Trophoblast cell (in vitro differentiated cells and primary cell): ENCODE measurements around the gene LAMC2.

Experiments used
- DNase-seq, 2 donors: peaks; one replicate each; pipeline ENCODE4 v3.0.0-alpha.2; 2016
- H2AFZ ChIP-seq: 2 replicates; pipeline ENCODE4 v1.6.1; 2013; ENCODE audit warnings: low read length, moderate library complexity, mild to moderate bottlenecking; ENCODE audit not compliant: insufficient read depth, poor library complexity
- H2AK5ac ChIP-seq: 2 replicates; pipeline ENCODE4 v1.6.1; 2013; ENCODE audit warnings: mild to moderate bottlenecking, low read length
- H2BK120ac ChIP-seq: 2 replicates; pipeline ENCODE4 v1.6.1; 2013; ENCODE audit warnings: low read length, mild to moderate bottlenecking, moderate library complexity; ENCODE audit not compliant: insufficient read depth, poor library complexity
- H2BK12ac ChIP-seq: 2 replicates; pipeline ENCODE4 v1.6.1; 2013; ENCODE audit warnings: mild to moderate bottlenecking, low read length, moderate library complexity
- H2BK5ac ChIP-seq: 2 replicates; pipeline ENCODE4 v1.6.1; 2013; ENCODE audit warnings: low read length, low read depth, moderate library complexity, mild to moderate bottlenecking; ENCODE audit not compliant: poor library complexity
- H3K14ac ChIP-seq: 2 replicates; pipeline ENCODE4 v1.6.1; 2013; ENCODE audit warnings: mild to moderate bottlenecking, low read length
- H3K18ac ChIP-seq: 2 replicates; pipeline ENCODE4 v1.6.1; 2013; ENCODE audit warnings: mild to moderate bottlenecking, low read length
- H3K23ac ChIP-seq: 2 replicates; pipeline ENCODE4 v1.6.1; 2013; ENCODE audit warnings: low read length
- H3K27ac ChIP-seq: 2 replicates; pipeline ENCODE4 v1.5.1; 2013; ENCODE audit warnings: low read depth, mild to moderate bottlenecking, inconsistent platforms, low read length, moderate library complexity
- H3K27me3 ChIP-seq: 2 replicates; pipeline ENCODE4 v1.6.1; 2013; ENCODE audit warnings: inconsistent platforms, mild to moderate bottlenecking, low read length, moderate library complexity; ENCODE audit not compliant: insufficient read depth
- H3K36me3 ChIP-seq, 2 experiments: 1 replicate in 1 of 2; 2 replicates in 1 of 2; pipeline ENCODE4 v1.6.1; 2013; ENCODE audit warnings: low read length in 2 of 2, mild to moderate bottlenecking in 2 of 2, moderate library complexity in 1 of 2; ENCODE audit not compliant: insufficient read depth in 2 of 2, control insufficient read depth in 1 of 2
- H3K4ac ChIP-seq: 2 replicates; pipeline ENCODE4 v1.6.1; 2013; ENCODE audit warnings: low read depth, mild to moderate bottlenecking, low read length, moderate library complexity
- H3K4me1 ChIP-seq, 2 experiments: 1 replicate in 1 of 2; 2 replicates in 1 of 2; pipeline ENCODE4 v1.6.1; 2013; ENCODE audit warnings: low read length in 2 of 2, mild to moderate bottlenecking in 2 of 2, moderate library complexity in 1 of 2; ENCODE audit not compliant: insufficient read depth in 2 of 2, control insufficient read depth in 1 of 2
- H3K4me2 ChIP-seq: 2 replicates; pipeline ENCODE4 v1.6.1; 2013; ENCODE audit warnings: inconsistent platforms, mild to moderate bottlenecking, low read length, moderate library complexity
- H3K4me3 ChIP-seq: 2 replicates; pipeline ENCODE4 v1.5.1; 2013; ENCODE audit warnings: mild to moderate bottlenecking, low read depth, low read length, inconsistent platforms
- H3K79me1 ChIP-seq: one replicate; pipeline ENCODE4 v1.6.1; 2013; ENCODE audit warnings: low read length
- H3K79me2 ChIP-seq: 2 replicates; pipeline ENCODE4 v1.6.1; 2013; ENCODE audit warnings: low read length, mild to moderate bottlenecking; ENCODE audit not compliant: control insufficient read depth, insufficient read depth, poor library complexity
- H3K9ac ChIP-seq: 2 replicates; pipeline ENCODE4 v1.6.1; 2013; ENCODE audit warnings: mild to moderate bottlenecking, low read length
- H3K9me3 ChIP-seq: 2 replicates; pipeline ENCODE4 v1.6.1; 2013; ENCODE audit warnings: low read depth, mild to moderate bottlenecking, control low read depth, inconsistent platforms, low read length; ENCODE audit not compliant: insufficient read depth
- H4K12ac ChIP-seq: 2 replicates; pipeline ENCODE4 v1.6.1; 2013; ENCODE audit warnings: low read depth, mild to moderate bottlenecking, low read length, moderate library complexity
- H4K8ac ChIP-seq: 2 replicates; pipeline ENCODE4 v1.6.1; 2013; ENCODE audit warnings: low read depth, mild to moderate bottlenecking, low read length, moderate library complexity
- H4K91ac ChIP-seq: one replicate; pipeline ENCODE4 v1.6.1; 2013; ENCODE audit warnings: low read depth, mild to moderate bottlenecking, low read length, moderate library complexity
- WGBS: extraction: QIAGEN DNeasy Blood & Tissue Kit; methylation state at CpG from one replicate; pipeline ENCODE4 v1.1.7; 2013; ENCODE audit warnings: missing lambda C conversion rate; ENCODE audit not compliant: insufficient read length, insufficient coverage; ENCODE audit errors: extremely low coverage; 5-methylcytosine and 5-hydroxymethylcytosine counted together

LAMC2 gene

GRCh38 chr1:183165456-183165855, 20.6 kb upstream of the LAMC2 start:
- Histone ChIP-seq H2BK120ac (no peak overlapping the region), H3K14ac (no peak overlapping the region), H2BK12ac (no peak overlapping the region), H4K8ac (no peak overlapping the region), H3K4me2 (no peak overlapping the region), H3K9ac (no peak overlapping the region), H3K23ac (no peak overlapping the region), H2AK5ac (no peak overlapping the region), H3K18ac (no peak overlapping the region), H3K9me3 (peaks cover 3% of the 10 kb centered on the region), H2AFZ (no peak overlapping the region), H3K27ac (no peak overlapping the region), H3K79me2 (no peaks in the 10 kb centered on the region), H3K36me3 (no peaks in the 10 kb centered on the region), H3K79me1 (peaks cover 4% of the 10 kb centered on the region), H3K4me3 (no peak overlapping the region), H4K12ac (no peak overlapping the region), H2BK5ac (no peak overlapping the region), H4K91ac (no peak overlapping the region), H3K4ac (no peak overlapping the region), H3K27me3 (no peaks in the 10 kb centered on the region), H3K4me1 (peaks cover 5 to 11% of the 10 kb centered on the region in 2 experiments)
- WGBS, result no CpG with 5 or more reads among the region's 2 CpGs
- DNase-seq, result no peak

- no peak overlapping the region for H3K9ac ChIP-seq
- peaks cover 2% of the 10 kb centered on the region for H3K79me1 ChIP-seq
- no peaks in the 10 kb centered on the region for H3K36me3 ChIP-seq
- no peak overlapping the region for H2AK5ac ChIP-seq
- H4K8ac ChIP-seq, result no peak overlapping the region
- H3K27ac ChIP-seq, result no peak overlapping the region
- no peak overlapping the region for H4K91ac ChIP-seq
- H3K23ac ChIP-seq, result no peak overlapping the region
- no peak overlapping the region for H3K4me2 ChIP-seq
- peaks cover 3 to 7% of the 10 kb centered on the region in 2 experiments for H3K4me1 ChIP-seq
- no CpG with 5 or more reads among the region's 2 CpGs for WGBS
- no peak overlapping the region for H3K18ac ChIP-seq
- H2BK5ac ChIP-seq, result no peak overlapping the region
- no peak overlapping the region for H2BK120ac ChIP-seq
- H3K9me3 ChIP-seq, result peaks cover 1% of the 10 kb centered on the region
- no peaks in the 10 kb centered on the region for H3K79me2 ChIP-seq
- H3K27me3 ChIP-seq, result no peaks in the 10 kb centered on the region
- no peak for DNase-seq
- H2AFZ ChIP-seq, result no peak overlapping the region
- no peak overlapping the region for H4K12ac ChIP-seq
- H3K14ac ChIP-seq, result no peak overlapping the region
- no peak overlapping the region for H3K4me3 ChIP-seq
- no peak overlapping the region for H3K4ac ChIP-seq
- no peak overlapping the region for H2BK12ac ChIP-seq
These were observed 19.6 kb upstream of the LAMC2 start for GRCh38 chr1:183166454-183166853.

GRCh38 chr1:183167676-183168075, 18.4 kb upstream of the LAMC2 start:
- Histone ChIP-seq H2BK5ac (no peak overlapping the region), H3K4me2 (no peak overlapping the region), H4K8ac (no peak overlapping the region), H3K9me3 (peaks cover 1% of the 10 kb centered on the region), H3K79me2 (no peaks in the 10 kb centered on the region), H2BK120ac (no peak overlapping the region), H3K27me3 (no peaks in the 10 kb centered on the region), H3K18ac (no peak overlapping the region), H3K36me3 (no peaks in the 10 kb centered on the region), H3K79me1 (peaks cover 2% of the 10 kb centered on the region), H3K14ac (no peak overlapping the region), H4K12ac (no peak overlapping the region), H3K4me3 (no peak overlapping the region), H2BK12ac (no peak overlapping the region), H3K23ac (no peak overlapping the region), H3K27ac (no peak overlapping the region), H3K4me1 (peaks cover 3 to 7% of the 10 kb centered on the region in 2 experiments), H3K4ac (no peak overlapping the region), H4K91ac (no peak overlapping the region), H2AFZ (no peak overlapping the region), H3K9ac (no peak overlapping the region), H2AK5ac (no peak overlapping the region)
- no peak for DNase-seq
- no CpG with 5 or more reads among the region's 1 CpG for WGBS

DNA sequence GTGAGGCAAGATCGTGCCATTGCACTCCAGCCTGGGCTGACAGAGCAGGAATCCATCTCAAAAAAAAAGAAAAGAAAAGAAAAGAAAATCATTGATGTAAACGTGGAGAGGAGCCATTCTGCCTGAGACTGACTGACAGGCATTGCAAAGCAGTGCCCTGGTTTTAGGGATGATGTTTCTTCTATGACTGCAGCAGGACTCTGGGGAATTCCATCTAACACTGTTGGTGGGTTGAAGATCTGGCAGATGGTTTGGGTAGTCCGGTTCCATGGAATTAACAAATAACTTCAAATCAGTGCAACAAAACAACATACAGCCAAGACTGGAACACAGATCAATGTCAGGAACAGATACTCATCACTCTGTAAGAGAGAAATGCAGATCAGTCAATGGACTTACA, 17.8 kb upstream of the LAMC2 start:
- peaks cover 2% of the 10 kb centered on the region for H3K79me1 ChIP-seq
- no peak overlapping the region for H4K8ac ChIP-seq
- H3K27me3 ChIP-seq, result no peaks in the 10 kb centered on the region
- no peak overlapping the region for H3K18ac ChIP-seq
- H2BK5ac ChIP-seq, result no peak overlapping the region
- H3K27ac ChIP-seq, result no peak overlapping the region
- peaks cover 3 to 6% of the 10 kb centered on the region in 2 experiments for H3K4me1 ChIP-seq
- H3K79me2 ChIP-seq, result no peaks in the 10 kb centered on the region
- H2BK120ac ChIP-seq, result no peak overlapping the region
- H3K9me3 ChIP-seq, result peaks cover 1% of the 10 kb centered on the region
- H3K4ac ChIP-seq, result no peak overlapping the region
- no peak for DNase-seq
- H2BK12ac ChIP-seq, result no peak overlapping the region
- no peak overlapping the region for H3K9ac ChIP-seq
- no peak overlapping the region for H4K91ac ChIP-seq
- no peak overlapping the region for H2AFZ ChIP-seq
- no peak overlapping the region for H2AK5ac ChIP-seq
- no peaks in the 10 kb centered on the region for H3K36me3 ChIP-seq
- H4K12ac ChIP-seq, result no peak overlapping the region
- no peak overlapping the region for H3K23ac ChIP-seq
- WGBS, result no CpG with 5 or more reads among the region's 3 CpGs
- no peak overlapping the region for H3K4me3 ChIP-seq
- no peak overlapping the region for H3K14ac ChIP-seq
- H3K4me2 ChIP-seq, result no peak overlapping the region
